Measurements from ENCODE around the gene ACMSD. TPM values are rescaled to one million over a fixed set of nuclear protein-coding genes. Genes with fewer than 3 reads are reported as not detected.
"Not testable (repeated sequence)": the region's sequence is repeated elsewhere in the genome, so short reads cannot be mapped to it uniquely, and the experiment has no call there.

ACMSD gene
- total RNA-seq, 1 donor from 2014 or later: not detected

- no peak for DNase-seq
- intact Hi-C loops (cut with DNase I): no loop called here
- no peaks in the 10 kb centered on the region for H3K36me3 ChIP-seq
- no peak overlapping the region for H3K4me3 ChIP-seq
- no peaks in the 10 kb centered on the region for H3K4me1 ChIP-seq
- TF ChIP-seq CTCF (IDR thresholded peaks at IDR 0.05): no peak
- H3K27ac ChIP-seq: no peak overlapping the region
- no peak for ATAC-seq
- no peaks in the 10 kb centered on the region for H3K9me3 ChIP-seq
- no peaks in the 10 kb centered on the region for H3K27me3 ChIP-seq (ENCODE audit: low read depth)
Observed at GRCh38 chr2:134846213-134846612, 7.8 kb downstream of the ACMSD start.

GRCh38 chr2:134847582-134847981, 9.2 kb downstream of the ACMSD start:
- ATAC-seq; DNase-seq; H3K4me3 ChIP-seq; H3K27me3 ChIP-seq (ENCODE audit: low read depth); H3K27ac ChIP-seq; H3K4me1 ChIP-seq; H3K36me3 ChIP-seq; H3K9me3 ChIP-seq; intact Hi-C loops (cut with DNase I): not testable (repeated sequence)

GRCh38 chr2:134852518-134852917, 14.1 kb downstream of the ACMSD start:
- ATAC-seq (no peak), DNase-seq (no peak)
- Histone ChIP-seq H3K27ac (no peak overlapping the region), H3K4me1 (no peaks in the 10 kb centered on the region), H3K9me3 (no peaks in the 10 kb centered on the region), H3K4me3 (no peak overlapping the region), H3K36me3 (no peaks in the 10 kb centered on the region), H3K27me3 (ENCODE audit: low read depth) (no peaks in the 10 kb centered on the region)
- intact Hi-C loops (cut with DNase I): no loop called here
- no peak for TF ChIP-seq CTCF (IDR thresholded peaks at IDR 0.05)

GRCh38 chr2:134855709-134856108, 17.3 kb downstream of the ACMSD start:
- Histone ChIP-seq H3K27me3 (ENCODE audit: low read depth) (no peaks in the 10 kb centered on the region), H3K9me3 (no peaks in the 10 kb centered on the region), H3K36me3 (no peaks in the 10 kb centered on the region), H3K4me3 (no peak overlapping the region), H3K4me1 (no peaks in the 10 kb centered on the region), H3K27ac (no peak overlapping the region)
- no peak for ATAC-seq
- intact Hi-C loops (cut with DNase I): no loop called here
- DNase-seq: no peak
- no peak for TF ChIP-seq CTCF (IDR thresholded peaks at IDR 0.05)

- H3K27ac ChIP-seq: no peak overlapping the region
- DNase-seq (no peak), ATAC-seq (no peak)
- no peaks in the 10 kb centered on the region for H3K36me3 ChIP-seq
- no peak overlapping the region for H3K4me3 ChIP-seq
- no peaks in the 10 kb centered on the region for H3K27me3 ChIP-seq (ENCODE audit: low read depth)
- no peaks in the 10 kb centered on the region for H3K9me3 ChIP-seq
- intact Hi-C loops (cut with DNase I): no loop called here
- TF ChIP-seq CTCF (IDR thresholded peaks at IDR 0.05): no peak
- H3K4me1 ChIP-seq: no peaks in the 10 kb centered on the region
Observed at GRCh38 chr2:134858245-134858644, 19.8 kb downstream of the ACMSD start.

GRCh38 chr2:134861173-134861572, 22.8 kb downstream of the ACMSD start:
- intact Hi-C loops (cut with DNase I): no loop called here
- ATAC-seq: peak; percentile 48 to 51
- TF ChIP-seq CTCF (IDR thresholded peaks at IDR 0.05): no peak

More at GRCh38 chr2:134861173-134861572, 22.8 kb downstream of the ACMSD start:
- Histone ChIP-seq H3K27ac (no peak overlapping the region), H3K9me3 (no peaks in the 10 kb centered on the region), H3K4me3 (no peak overlapping the region), H3K36me3 (no peaks in the 10 kb centered on the region), H3K4me1 (no peaks in the 10 kb centered on the region), H3K27me3 (ENCODE audit: low read depth) (no peaks in the 10 kb centered on the region)
- no peak for DNase-seq

All from lower lobe of right lung (tissue), 2 donors.